HTR-8/SVneo (cell line): ENCODE results near the gene MOCS3.

Source experiments
- DNase-seq: peaks from one replicate; pipeline ENCODE4 v3.0.0; 2011; ENCODE audit warnings: low spot score, mixed read lengths; ENCODE audit not compliant: insufficient read length
- FAIRE-seq: peaks from 2 replicates; lab custom pipeline; 2011; peaks lifted over from hg19 to GRCh38; lab: Jason Lieb, UNC

MOCS3 gene

DNA sequence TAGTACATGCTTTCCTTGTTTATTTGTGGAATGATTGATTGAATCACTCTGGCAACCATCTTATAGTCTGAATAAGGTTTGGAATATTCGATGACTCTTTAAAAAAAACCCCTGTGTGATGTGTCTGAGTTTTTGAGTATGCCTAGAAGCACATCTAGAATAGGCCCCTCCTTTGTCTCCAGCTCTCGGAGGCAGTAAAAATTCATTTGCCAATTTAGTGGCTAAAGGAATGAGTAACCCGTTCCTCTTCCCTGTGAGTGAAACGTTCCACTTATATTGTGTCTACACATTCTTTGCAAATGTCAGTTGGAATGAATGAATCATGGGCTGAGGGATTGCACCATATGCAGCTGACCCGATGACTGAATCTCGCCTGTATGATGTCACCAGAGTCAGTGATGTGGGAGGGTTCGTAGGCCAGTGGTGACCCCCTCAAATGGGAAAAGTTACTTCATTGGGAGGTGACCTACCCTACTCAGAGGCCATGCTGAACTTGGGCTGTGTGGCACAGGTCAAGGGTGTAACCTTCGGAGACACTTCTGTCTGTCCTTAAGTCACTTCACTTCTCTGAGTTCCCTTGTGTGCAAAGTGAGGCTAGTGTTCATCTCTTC, 21.6 kb downstream of the MOCS3 start:
- DNase-seq (peak; percentile 99), FAIRE-seq (peak; percentile 100)

DNA sequence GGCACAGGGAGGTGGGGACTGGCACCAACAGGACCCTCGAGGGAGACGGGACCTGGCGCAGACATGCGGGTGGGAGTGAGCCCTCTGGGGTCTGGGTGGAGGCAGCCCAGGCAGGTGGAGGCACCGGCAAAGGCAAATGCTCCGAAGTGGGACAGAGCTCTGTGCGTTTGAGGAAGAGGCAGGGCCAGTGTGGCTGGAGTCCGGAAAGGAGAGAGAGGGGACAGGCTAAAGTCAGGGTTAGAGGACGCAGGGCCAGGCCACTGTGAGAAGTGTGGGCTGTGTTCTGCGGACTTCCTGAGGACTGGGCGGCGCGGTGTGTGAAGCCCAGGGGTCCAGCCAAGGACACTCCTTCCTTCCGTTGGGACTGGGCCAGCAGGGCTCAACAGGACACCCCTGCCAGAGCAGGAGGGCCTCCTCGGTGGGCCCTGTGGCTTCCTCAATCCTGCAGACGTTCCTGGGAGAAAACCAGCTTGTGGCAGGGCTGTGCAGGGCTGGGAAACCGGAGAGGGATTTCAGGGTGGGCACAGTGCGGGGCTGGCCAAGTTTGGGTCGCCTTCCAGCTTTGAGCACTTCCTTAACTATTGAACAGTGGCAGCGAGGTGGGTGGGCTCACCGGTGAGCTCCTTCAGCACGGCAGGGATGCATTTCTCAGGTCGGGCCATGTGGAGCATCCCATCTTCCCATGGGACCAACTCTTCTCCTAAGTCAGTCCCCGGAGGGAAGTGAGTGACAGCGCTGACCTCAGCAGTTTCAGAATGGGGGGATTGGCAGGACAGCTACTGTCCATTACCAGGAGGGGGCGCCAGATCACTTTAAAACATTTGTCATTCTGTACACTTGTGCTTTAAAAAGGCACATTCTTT, 22.5 kb downstream of the MOCS3 start:
- DNase-seq (peak; percentile 89), FAIRE-seq (no peak)

DNA sequence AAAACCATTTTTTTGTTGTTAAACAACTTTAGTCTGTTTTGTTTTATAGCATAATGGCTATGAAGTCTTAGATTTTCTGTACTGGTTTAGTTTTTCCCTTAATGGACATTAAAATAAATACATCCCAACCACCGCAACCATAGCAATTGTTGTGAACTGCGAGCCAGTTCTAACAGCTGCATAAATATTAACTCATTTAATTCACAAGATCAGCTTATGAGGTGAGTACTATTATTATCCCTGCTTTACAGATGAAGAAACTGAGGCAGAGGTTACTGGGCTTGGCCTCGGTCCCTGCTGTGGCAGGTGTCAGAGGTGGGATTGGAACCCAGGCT, 23.1 kb downstream of the MOCS3 start:
- no peak for DNase-seq
- FAIRE-seq = no peak

DNA sequence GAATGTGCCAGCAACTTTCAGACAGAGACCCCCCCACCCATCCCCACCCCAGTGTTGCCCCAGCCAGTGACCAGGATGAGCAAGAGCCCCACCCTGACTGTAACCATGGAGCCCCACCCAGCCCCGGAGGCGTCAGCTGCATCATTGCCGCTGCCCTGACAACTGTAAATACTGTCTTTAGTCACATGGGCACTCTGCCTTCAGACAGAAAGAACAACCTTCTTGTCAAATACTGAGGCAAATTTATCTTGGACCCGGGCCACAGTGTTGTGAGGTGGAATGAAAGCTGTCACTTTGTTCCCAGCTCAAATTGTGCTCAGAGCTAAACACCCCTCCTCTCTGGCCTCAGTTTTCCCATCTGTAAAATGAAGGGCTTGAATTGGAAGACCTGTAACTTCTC, 23.7 kb downstream of the MOCS3 start:
- DNase-seq (no peak), FAIRE-seq (peak; percentile 49)

DNA sequence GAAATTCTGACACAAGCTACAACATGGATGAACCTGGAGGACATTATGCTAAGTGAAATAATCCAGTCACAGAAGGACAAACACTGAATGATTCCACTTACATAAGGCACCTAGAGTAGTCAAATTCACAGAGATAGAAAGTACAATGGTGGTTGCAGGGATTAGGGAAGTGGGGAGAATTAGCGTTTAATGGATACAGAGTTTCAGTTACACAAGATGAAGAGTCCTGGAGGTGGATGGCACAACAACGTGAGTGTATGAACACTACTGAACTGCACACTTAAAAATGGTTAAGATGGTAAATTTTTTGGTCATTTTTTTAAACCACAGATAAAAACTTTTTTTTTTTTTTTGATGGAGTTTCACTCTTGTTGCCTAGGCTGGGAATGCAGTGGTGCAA, 24.7 kb downstream of the MOCS3 start:
- DNase-seq = no peak
- FAIRE-seq = no peak

DNA sequence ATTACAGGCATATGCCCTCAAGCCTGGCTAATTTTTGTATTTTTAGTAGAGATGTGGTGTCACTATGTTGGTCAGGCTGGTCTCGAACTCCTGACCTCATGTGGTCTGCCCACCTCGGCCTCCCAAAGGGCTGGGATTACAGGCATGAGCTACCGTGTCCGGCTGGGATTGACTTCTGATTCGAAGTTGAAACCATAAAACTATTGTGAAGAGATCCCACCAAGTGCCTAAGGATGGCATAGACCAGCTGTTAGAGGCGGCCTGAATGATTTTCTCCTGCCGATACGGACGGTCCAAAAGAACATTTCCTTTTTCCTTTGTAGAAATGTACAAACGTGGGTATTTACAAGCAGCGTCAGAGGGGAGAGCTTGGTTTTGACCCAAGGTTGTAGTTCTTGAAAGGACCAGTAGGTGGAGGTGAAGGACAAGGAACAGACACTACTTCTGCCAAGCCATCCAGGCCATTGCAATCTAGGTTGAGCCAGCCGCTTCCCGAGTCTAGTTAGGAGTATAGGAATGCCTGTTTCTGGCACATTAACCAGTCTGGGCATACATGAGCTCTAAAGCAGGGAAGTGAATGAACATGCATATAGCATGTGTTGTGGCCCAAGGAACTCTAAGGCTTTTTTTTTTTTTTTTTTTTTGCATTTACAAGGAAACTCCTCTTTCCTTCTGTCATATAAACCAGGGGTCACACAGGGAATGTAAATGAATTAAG, 29.0 kb downstream of the MOCS3 start:
- peak; percentile 93 for FAIRE-seq
- peak; percentile 97 for DNase-seq

DNA sequence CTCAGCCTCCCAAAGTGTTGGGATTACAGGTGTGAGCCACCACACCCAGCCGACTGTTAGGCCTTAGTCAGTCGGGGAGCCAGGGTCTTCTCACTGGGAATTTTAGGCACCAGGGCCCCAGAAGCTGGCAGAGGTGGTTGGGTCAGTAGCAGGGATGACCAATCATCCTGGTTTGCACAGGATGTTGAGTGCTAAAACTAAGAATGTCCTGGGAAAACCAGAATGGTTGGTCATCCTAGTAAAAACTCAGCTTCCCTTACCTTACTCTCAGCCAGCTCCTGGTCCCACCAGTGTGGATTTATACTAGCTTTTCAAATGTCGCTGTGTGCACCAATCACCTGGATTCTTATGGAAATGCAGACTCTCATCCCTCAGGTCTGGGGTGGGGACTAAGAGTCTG, 32.5 kb downstream of the MOCS3 start:
- DNase-seq (no peak), FAIRE-seq (no peak)

DNA sequence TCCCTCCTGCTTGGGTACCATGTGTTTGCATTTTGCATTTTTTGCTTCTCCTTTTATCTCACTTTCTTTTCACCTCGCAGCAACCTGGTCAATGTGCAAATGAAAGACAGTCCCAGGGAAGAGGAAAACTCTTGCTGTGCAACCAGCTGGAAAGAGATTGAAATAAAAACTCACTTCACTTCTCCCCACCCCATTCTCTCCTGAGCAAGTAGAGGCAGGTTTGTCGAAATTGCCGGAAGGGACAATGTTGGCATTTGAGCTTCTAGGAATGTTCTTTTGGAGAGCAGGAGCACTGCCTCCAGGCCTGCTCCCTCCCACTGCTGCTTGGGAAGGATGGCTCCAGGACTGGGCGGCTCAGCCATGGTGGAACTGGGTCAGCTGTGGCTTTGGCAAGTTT, 33.7 kb downstream of the MOCS3 start:
- DNase-seq = no peak

DNA sequence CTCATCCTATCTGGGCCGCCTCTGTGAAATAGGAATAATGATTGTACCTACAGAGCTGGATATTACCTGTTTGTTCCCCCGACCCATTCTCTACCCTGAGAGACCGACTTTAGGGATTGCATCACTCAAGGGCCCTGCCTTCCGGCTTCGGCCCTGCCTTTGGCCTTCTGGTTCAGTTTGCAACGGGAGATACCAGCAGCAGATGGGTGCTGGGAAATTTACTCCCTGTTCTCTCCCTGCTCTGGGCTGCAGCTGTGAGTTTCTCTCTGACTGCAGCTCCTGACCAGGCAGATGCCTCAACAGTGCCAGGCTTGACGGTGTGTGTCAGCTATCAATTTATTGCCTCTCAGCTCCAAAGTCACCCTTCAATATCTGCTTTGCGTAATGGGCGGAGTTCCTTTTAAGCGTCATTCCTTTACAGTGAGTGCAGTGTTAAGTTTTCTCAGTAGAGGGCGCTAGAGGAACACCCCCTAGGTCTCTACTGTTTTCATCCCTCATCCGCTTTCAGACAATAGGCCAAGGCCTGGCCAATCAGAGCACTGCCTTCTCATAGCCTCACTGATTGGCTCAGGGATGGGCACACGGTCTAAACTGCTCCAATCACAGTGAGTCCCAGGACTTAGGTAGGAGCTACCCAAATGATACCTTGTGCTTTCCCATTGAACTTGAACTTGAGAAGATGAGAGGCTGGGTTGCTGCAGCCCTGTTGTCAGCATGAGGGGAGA, 34.3 kb downstream of the MOCS3 start:
- DNase-seq (peak; percentile 95), FAIRE-seq (peak; percentile 98)

More for the DNA sequence above, 33.7 kb downstream of the MOCS3 start:
- no peak for FAIRE-seq

DNA sequence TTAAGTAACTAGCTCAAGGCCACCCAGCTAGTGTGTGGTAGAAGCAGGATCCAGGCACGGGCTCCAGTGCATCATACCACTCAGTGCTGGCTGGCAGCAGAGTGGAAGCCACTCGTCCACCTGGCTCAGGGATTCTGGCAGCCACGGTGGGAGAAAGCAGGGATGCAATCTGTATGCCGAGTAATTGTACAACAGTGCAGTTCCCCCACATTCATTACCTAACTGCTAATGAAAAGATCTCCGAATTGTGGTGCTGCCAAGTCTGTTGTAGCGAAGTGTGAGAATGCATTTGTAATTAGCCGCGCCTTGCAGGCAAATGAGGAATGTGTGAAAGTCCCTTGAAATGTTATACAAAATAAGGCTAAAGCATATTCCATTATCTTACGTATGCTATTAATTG, 35.3 kb downstream of the MOCS3 start:
- FAIRE-seq (no peak), DNase-seq (no peak)

DNA sequence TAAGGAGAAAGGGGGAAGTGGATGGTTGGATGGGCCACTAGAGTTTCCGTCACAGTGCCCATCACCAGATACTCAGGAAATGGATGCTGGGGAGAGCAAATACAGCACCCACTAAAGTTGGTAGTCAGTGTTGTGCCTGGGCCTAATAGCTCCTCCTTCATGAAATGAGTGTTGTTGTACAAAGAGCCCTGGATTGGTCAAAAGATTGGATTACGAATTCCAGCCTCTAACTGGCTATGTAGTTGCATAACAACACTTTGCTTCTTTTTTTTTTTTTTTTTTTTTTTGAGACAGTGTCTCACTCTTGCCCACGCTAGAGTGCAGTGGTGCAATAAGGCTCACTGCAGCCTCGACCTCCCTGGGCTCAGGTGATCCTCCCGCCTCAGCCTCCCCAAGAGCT, 36.9 kb downstream of the MOCS3 start:
- FAIRE-seq = peak; percentile 83
- no peak for DNase-seq

DNA sequence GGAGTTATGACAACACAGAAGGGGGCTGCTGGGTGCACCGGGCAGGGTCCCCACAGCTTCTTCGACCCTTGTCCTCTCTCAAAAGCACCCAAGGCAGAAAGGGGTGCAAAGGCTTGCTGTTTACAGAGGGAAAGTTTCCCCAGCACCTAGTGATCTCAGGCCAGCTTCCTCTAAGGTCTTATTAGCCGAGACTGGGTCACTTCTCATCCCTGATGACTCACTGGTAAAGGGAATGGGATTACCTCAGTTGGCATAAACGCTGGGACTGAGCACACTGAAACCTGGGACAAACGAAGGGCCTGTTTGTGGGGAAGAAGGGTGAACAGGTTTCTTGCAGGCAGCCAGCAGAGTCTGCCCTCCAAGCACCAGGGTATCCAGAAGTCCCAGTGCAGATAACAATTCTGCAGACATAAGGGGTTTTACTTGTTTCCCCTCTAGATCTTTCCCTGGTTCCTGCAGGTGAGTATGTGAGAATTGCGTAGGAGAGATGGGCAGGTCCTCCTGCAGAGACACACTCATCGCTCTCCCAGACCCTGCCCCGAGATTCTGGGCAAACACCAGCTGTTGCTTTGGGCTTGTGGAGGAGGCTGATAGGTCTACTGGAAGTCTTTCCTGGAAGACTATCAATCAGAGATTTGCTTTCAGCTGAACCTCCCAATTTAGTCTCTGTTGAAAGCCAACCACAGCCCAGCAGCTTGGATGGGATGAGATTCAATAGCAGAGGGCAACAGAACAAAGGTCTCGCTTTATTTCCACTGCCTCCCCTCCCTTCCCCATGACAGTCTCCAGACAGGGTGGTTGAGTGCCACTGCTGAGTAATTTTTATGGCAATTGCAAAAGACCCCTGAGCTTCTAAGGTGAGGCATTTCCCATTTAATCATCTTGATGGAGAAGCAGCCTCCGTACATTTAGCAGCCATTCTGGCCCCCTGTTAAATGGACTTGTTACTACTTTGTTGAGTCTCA, 38.6 kb downstream of the MOCS3 start:
- peak; percentile 60 for DNase-seq
- peak; percentile 87 for FAIRE-seq

DNA sequence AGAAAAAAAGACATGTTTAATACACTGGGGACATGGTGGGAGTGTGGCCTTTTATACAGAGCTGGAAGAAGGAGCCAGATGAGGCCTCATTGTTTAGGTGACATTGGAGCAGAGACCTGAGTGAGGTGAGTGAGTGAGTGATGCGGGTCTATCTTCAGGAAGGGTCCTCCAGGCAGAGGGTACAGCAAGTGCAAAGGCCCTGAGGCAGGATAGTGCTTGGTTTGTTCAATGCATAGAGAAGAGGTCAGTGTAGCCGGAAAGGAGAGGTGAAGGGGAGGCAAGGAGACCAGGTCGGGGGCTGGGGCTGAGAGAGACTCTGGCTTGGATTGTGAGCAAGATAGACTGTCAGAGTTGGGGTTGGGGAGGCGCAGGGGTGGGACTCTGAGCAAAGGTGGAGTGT, 40.7 kb downstream of the MOCS3 start:
- FAIRE-seq = peak; percentile 87
- no peak for DNase-seq

DNA sequence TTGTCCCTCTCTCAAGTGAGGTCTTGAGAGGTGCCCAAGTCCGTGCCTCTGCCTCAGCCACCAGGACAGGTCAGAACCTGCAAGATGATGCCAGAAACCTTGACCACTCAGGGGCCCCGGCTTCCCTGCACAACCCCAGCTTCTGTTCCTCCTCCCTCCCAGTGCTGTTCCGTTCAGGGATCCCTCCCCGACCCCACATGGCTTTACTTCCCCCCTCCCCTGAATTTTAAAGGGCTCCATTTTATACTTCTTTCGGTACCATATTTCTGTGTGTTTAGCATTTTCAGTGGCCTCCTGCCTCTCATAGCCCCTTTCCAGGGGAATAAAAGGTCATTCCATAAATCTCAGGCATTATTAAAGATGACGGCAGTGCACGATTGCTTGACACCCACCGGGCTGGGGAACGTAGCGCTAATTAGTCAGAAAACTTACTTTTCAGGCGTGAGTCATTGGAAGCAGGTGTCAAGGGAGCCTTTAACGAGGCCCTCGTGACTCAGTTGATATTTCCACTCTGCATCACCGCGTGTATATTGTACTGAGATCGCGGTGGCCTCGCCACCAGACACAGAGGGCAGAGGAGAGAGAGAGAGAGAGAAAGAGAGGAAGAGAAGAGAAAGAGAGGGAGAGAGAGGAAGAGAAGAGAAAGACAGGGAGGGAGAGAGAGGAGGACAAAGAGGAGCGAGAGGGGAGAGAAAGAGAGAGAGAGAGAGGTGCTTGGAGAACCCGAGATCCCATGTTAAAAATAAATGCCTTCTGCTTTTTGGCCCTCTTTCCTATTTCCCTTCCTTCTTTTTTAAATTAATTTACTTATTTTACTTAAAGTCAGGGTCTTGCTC, 43.0 kb downstream of the MOCS3 start:
- FAIRE-seq (peak; percentile 74), DNase-seq (no peak)

DNA sequence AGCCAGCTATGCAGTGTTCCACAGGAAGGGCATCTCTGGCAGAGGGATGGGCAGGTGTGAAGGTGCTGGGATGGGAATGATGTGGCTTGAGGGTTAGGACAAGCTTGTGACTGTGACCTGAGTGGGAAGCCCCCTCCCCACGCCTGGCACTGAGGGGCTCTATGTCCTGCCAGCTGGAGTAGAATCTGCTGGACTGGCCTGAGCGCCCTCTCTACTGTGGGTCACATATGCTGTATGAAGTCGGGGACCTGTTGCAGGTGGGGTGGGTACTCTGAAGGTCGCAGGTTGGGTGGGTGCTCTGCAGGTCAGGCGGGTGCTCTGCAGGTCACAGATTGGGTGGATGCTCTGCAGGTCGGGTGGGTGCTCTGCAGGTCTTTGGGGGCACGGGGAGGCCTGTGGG, 44.0 kb downstream of the MOCS3 start:
- DNase-seq (no peak), FAIRE-seq (no peak)

DNA sequence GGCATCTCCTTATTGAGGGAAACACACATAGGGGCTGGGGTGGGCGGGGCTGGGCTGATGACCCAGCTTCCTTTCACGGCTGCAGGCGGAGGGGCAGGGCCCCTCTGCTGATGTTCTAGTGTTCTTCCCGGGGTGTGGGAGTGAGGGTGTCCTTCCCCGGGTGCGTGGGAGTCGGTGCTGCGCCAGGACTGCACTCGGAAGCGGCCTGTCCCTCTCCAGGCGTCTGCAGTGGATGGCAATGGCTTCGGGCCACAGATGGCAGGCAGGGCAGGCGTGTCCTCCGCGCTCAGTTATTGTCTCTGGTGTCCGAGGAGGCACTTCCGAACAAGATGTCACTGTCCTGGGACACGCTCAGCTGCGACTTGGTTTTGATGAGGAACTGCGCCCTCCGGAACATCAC, 45.1 kb downstream of the MOCS3 start:
- FAIRE-seq = no peak

DNA sequence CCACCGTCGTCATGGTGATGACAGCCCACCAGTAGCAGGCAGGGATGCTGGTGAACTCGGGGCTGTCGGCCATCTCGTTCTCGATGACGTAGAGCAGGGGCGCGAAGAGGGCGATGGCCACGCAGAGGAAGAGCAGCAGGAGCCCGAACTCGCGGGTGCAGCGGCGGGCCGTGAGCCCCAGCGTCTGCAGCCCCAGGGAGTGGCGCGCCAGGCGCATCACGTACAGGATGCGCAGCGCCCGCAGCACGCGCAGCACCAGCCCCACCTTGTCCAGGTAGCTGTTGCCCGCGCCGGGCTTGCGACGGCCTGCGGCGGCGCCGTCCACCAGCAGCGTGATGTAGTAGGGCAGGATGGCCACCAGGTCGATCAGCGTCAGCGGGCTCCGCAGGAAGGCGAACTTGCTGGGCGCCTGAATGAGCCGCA, 45.7 kb downstream of the MOCS3 start:
- FAIRE-seq (no peak), DNase-seq (no peak)

More for the DNA sequence above, 45.1 kb downstream of the MOCS3 start:
- DNase-seq = no peak

DNA sequence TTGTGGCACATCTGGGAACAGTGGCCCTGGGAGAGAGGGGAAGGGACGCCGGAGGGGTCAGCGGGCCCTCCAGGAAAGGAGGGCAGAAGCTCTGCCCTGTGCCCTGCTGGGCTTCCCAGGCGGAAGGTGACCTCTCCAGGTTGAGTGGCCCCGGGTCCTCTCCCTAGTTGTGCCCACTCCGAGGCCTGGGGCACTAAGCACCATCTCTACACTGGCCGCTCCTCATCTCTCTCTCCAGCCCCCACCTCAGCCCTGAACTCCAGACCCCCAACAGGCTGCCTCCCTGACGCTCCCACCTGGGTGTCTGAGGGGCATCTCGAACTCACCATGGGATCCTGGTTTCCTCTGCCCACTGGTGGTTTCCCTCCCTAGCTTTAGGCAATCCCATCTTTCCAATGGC, 46.2 kb downstream of the MOCS3 start:
- no peak for DNase-seq
- FAIRE-seq = peak; percentile 86

DNA sequence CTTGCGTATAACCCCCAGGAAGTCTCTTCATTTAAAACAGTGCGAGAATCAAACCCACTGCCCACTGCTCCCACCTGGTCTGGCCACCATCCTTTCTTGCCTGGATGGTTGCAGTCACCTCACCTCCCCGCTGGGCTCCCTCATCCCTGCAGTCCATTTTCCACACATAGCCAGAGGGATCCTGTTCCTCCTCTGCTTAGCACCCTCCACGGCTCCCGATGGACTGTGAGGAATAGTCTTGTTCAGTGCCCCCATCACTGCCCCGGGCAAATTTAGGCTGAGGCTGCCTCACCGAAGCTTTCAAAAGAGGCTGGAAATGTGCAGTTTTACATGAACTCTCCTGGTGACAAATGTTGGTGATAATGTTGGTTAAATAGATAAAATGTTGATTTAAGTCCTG, 46.6 kb downstream of the MOCS3 start:
- DNase-seq (no peak), FAIRE-seq (no peak)
